SU-DHL-6 (cell line): ENCODE results near the gene MMRN1.
"Not testable (repeated sequence)": the region's sequence is repeated elsewhere in the genome, so short reads cannot be mapped to it uniquely, and the experiment has no call there.

Source experiments
- H2AFZ ChIP-seq: fragments of 200-600 bp; sonication (generic); 2 replicates; pipeline ENCODE4 v1.6.1; 2014; ENCODE audit warnings: low read depth, mild to moderate bottlenecking, moderate library complexity, mixed read lengths, antibody characterized with exemption, low read length; ENCODE audit not compliant: severe bottlenecking
- H3F3A ChIP-seq: fragments of 200-600 bp; shearing (Covaris generic); 2 replicates; pipeline ENCODE4 v1.6.0; 2016; ENCODE audit warnings: antibody characterized with exemption, mild to moderate bottlenecking; ENCODE audit not compliant: insufficient read depth
- H3K27ac ChIP-seq: fragments of 200-600 bp; sonication (generic); 2 replicates; pipeline ENCODE4 v1.5.1; 2016; ENCODE audit warnings: low read depth, mild to moderate bottlenecking, low read length, moderate library complexity, mixed read lengths
- H3K27me3 ChIP-seq: fragments of 200-600 bp; sonication (generic), shearing (Covaris generic); 2 replicates; pipeline ENCODE4 v1.6.0; 2014; ENCODE audit warnings: mild to moderate bottlenecking, low read length
- H3K36me3 ChIP-seq: fragments of 200-600 bp; sonication (generic); 2 replicates; pipeline ENCODE4 v1.6.1; 2014; ENCODE audit warnings: mild to moderate bottlenecking, low read length, mixed read lengths
- H3K4me2 ChIP-seq: fragments of 300-600, 200-600 bp; shearing (Covaris generic), sonication (generic); 2 replicates; pipeline ENCODE4 v1.6.0; 2014; ENCODE audit warnings: low read length, low read depth, mild to moderate bottlenecking; ENCODE audit not compliant: poor library complexity, severe bottlenecking
- H3K4me3 ChIP-seq: fragments of 200-600 bp; sonication (generic); 2 replicates; pipeline ENCODE4 v1.5.1; 2014; ENCODE audit warnings: antibody characterized with exemption, low read length, mild to moderate bottlenecking, mixed read lengths; ENCODE audit not compliant: insufficient read depth, poor library complexity, severe bottlenecking
- H3K79me2 ChIP-seq: fragments of 200-600 bp; sonication (generic); 2 replicates; pipeline ENCODE4 v1.6.1; 2014; ENCODE audit warnings: mild to moderate bottlenecking, low read length, moderate library complexity; ENCODE audit not compliant: insufficient read depth
- H3K9ac ChIP-seq: fragments of 200-600 bp; sonication (generic); 2 replicates; pipeline ENCODE4 v1.7.0; 2014; ENCODE audit warnings: mild to moderate bottlenecking, low read length
- H3K9me2 ChIP-seq: fragments of 200-600 bp; sonication (generic); replicated peaks from 2 replicates; pipeline ENCODE4 v1.6.1; 2014; ENCODE audit warnings: low read length; ENCODE audit not compliant: insufficient read depth
- H3K9me3 ChIP-seq: fragments of 200-600 bp; sonication (generic); 2 replicates; pipeline ENCODE4 v1.6.1; 2014; ENCODE audit warnings: low read length, mixed read lengths; ENCODE audit not compliant: insufficient read depth
- H4K20me1 ChIP-seq: fragments of 200-600 bp; sonication (generic); 2 replicates; pipeline ENCODE4 v1.6.1; 2014; ENCODE audit warnings: low read depth, mild to moderate bottlenecking, antibody characterized with exemption, low read length, moderate library complexity, mixed read lengths
- CTCF ChIP-seq: fragments of 200-600 bp; sonication (generic); IDR thresholded peaks from one replicate; pipeline ENCODE4 v1.5.1; 2017; ENCODE audit warnings: antibody characterized with exemption, mild to moderate bottlenecking, low read length, moderate library complexity; ENCODE audit not compliant: insufficient read depth, poor library complexity, severe bottlenecking
- EZH2phosphoT487 ChIP-seq: fragments of 200-600 bp; sonication (generic), shearing (Covaris generic); conservative IDR thresholded peaks from 2 replicates; pipeline ENCODE4 v1.6.1; 2018; ENCODE audit warnings: mild to moderate bottlenecking, antibody characterized with exemption, low read length, moderate library complexity, mixed read lengths

MMRN1 gene

GRCh38 chr4:89898304-89898716 lies 3.7 kb downstream of the MMRN1 start:
- Histone ChIP-seq H2AFZ (no peak overlapping the region), H3K4me3 (no peak overlapping the region), H3F3A (no peaks in the 10 kb centered on the region), H4K20me1 (no peaks in the 10 kb centered on the region), H3K9ac (no peak overlapping the region), H3K9me2 (no peaks in the 10 kb centered on the region), H3K4me2 (no peak overlapping the region), H3K79me2 (no peaks in the 10 kb centered on the region), H3K9me3 (no peaks in the 10 kb centered on the region), H3K36me3 (no peaks in the 10 kb centered on the region), H3K27me3 (no peaks in the 10 kb centered on the region), H3K27ac (no peak overlapping the region)
- TF ChIP-seq CTCF (no peak), EZH2phosphoT487 (no peak)

GRCh38 chr4:89899152-89899551 lies 4.5 kb downstream of the MMRN1 start:
- no peaks in the 10 kb centered on the region for H3K27me3 ChIP-seq
- no peak overlapping the region for H3K4me2 ChIP-seq
- H3K36me3 ChIP-seq = no peaks in the 10 kb centered on the region
- no peaks in the 10 kb centered on the region for H3F3A ChIP-seq
- no peak overlapping the region for H2AFZ ChIP-seq
- no peaks in the 10 kb centered on the region for H3K9me2 ChIP-seq
- H4K20me1 ChIP-seq = no peaks in the 10 kb centered on the region
- H3K9ac ChIP-seq = no peak overlapping the region
- no peaks in the 10 kb centered on the region for H3K9me3 ChIP-seq
- no peak overlapping the region for H3K4me3 ChIP-seq
- no peaks in the 10 kb centered on the region for H3K79me2 ChIP-seq
- H3K27ac ChIP-seq = no peak overlapping the region
- TF ChIP-seq EZH2phosphoT487 (no peak), CTCF (no peak)

- Histone ChIP-seq H3K27ac (no peak overlapping the region), H3F3A (no peaks in the 10 kb centered on the region), H3K36me3 (no peaks in the 10 kb centered on the region), H4K20me1 (no peaks in the 10 kb centered on the region), H3K79me2 (no peaks in the 10 kb centered on the region), H3K4me2 (no peak overlapping the region), H3K9ac (no peak overlapping the region), H2AFZ (no peak overlapping the region), H3K9me2 (no peaks in the 10 kb centered on the region), H3K4me3 (no peak overlapping the region), H3K27me3 (no peaks in the 10 kb centered on the region), H3K9me3 (no peaks in the 10 kb centered on the region)
- TF ChIP-seq EZH2phosphoT487 (no peak), CTCF (no peak)
These were observed 5.2 kb downstream of the MMRN1 start for GRCh38 chr4:89899854-89900253.

- not testable (repeated sequence) for H3K27me3 ChIP-seq, H3K36me3 ChIP-seq, H3K79me2 ChIP-seq, H3K9ac ChIP-seq, H3K27ac ChIP-seq, H2AFZ ChIP-seq, H4K20me1 ChIP-seq, H3F3A ChIP-seq, H3K4me3 ChIP-seq, H3K4me2 ChIP-seq, H3K9me2 ChIP-seq, H3K9me3 ChIP-seq
These were observed 7.3 kb downstream of the MMRN1 start for GRCh38 chr4:89901808-89902431.
